Right lung (tissue), 5 donors: Measurements from ENCODE around the gene S100PBP. TPM values are rescaled to one million over a fixed set of nuclear protein-coding genes. Genes with fewer than 3 reads are reported as not detected.

Experiments used
- DNase-seq, 2 donors: peaks; one replicate each; pipeline ENCODE4 v3.0.0-alpha.2; 2013
- polyA plus RNA-seq, 5 donors: library from polyadenylated mRNA; unstranded; fragments of 120-200 nt; gene quantifications; one replicate each; pipeline versions ENCODE4 v1.2.1 to v1.2.3, GENCODE V29; 2013; ENCODE audit warnings: inconsistent platforms in 1 of 5, low replicate concordance in 1 of 5; ENCODE audit not compliant: insufficient read length in 5 of 5, insufficient read depth in 1 of 5

The S100PBP gene
- polyA plus RNA-seq, 5 donors, result 40.0 to 57.5 (median 50.9) TPM

DNA sequence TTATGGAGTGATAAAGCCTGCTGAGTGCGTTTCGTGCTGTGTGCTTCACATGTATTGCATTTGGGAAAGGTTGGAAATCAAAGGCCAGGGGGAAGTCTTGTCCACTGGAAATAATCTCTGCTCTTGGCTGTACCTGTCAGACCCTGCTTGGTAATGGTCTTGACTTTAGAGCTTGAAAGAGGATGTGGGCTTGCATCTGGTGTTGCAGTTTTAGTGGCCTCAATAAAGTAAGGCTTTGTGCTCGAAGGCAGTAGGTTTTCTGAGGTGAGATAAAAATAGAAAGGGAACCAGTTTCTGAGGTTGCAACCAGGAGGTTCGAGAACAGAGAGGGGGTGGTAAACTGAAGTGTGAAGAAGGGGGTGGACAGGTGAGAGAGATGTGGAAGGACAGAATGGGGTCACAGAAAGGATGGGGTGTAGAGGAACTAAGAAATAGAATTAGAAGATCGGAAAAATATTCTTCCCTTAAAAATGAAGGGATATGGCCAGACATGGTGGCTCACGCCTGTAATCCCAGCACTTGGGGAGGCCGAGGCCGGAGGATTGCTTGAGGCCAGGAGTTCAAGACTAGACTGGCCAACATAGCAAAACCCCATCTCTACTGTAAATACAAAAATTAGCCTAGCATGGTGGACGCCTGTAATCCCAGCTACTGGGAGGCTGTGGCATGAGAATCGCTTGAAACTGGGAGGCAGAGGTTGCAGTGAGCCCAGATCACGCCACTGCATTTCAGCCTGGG, 1.5 kb downstream of the S100PBP start:
- DNase-seq, result no peak

- DNase-seq, result no peak
Observed at GRCh38 chr1:32825181-32825580, 7.7 kb downstream of the S100PBP start.

- no peak for DNase-seq
Observed at GRCh38 chr1:32828341-32828740, 10.9 kb downstream of the S100PBP start.

DNA sequence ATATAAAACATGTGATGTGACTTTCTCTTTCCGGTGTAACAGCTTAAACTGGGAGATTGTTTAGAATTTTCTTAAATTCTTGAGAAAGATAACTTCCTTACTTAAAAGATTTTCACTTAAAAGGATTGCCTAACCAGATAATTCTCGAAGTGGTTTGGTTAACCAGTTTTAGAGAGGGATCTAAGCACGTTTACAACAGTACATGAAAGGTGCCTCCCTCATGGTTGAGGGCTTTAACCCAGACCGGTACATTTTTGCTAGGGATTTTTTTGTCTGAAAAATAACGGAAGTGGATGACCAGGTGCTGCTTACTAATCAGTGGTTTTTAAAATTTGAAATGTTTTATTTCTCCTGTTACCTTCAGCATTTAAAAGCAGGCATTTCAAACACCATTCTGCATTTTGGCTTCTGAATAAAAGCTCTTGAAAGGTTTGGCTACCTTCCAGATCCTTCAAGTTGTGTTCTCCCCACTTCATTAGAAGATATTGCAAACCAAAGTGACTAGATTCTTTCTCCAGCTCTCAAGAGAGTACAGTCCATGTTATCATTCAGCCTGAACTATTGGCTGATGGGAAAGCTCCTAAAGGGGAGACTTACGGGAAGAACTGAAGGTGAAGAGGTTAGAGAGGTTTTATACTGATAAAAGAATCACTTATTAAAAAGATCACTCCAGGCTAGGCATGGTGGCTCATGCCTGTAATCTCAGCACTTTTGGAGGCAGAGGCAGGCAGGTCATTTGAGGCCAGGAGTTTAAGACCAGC, 12.8 kb downstream of the S100PBP start:
- DNase-seq, result no peak

- DNase-seq, result no peak
Observed at GRCh38 chr1:32831878-32832277, 14.4 kb downstream of the S100PBP start.

DNA sequence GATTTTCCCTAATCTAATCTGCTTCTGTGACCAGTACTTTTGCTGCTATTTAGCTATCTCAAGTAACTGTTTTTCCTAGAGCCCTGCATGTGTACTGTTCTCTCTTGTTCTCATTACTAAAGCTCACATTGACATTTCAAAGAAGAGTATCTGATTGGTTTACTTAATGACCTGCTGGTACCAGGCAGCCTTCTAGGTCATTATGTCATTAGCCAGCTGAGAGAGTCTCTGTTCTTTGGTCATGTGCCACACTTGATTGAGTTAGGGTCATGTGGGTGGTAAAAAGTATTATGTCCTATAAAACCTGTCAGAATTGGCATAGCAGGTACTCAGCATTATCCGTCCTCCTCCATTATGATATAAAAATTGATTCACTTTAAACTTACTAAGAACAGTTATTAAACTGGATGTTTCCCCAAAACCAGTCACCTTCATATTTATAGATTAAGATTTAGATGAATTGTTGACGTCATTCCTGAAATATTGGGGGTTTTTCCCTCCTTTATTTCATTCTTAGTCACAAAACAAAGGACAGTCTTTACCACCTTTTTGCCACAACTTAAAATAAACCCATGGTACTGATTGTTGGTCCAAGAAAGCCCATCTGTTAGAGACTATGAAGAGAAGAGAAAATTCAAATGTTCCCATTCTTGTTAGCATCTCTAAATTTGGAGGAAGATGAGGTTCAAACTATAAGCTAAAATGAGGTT, 31.1 kb downstream of the S100PBP start:
- DNase-seq, result no peak

GRCh38 chr1:32855861-32856617, 38.6 kb downstream of the S100PBP start:
- DNase-seq, result no peak

DNA sequence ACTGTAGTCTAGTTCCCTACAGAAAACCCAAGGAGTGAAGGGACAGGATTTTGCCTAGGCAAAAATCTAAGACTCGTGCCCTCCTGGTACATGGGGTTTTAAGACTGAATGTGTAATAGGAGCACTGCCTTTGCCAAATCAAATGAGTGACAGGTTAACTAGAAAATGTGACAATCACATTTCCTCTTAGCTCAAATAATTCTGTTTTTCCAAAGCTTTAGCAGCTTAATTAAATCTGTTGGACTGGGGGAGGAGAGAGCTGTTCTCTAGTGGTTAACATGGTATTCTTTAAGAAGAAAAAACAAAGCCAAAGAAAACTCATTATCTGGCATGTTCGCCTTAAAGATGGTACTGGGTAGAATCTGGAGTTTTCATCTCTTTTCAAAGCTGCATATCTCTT, 40.7 kb downstream of the S100PBP start:
- no peak for DNase-seq

- DNase-seq, result no peak
Observed at GRCh38 chr1:32858791-32859190, 41.3 kb downstream of the S100PBP start.

GRCh38 chr1:32859915-32860314, 42.5 kb downstream of the S100PBP start:
- DNase-seq, result no peak

GRCh38 chr1:32860566-32860965, 43.1 kb downstream of the S100PBP start:
- DNase-seq, result no peak

- no peak for DNase-seq
Observed at GRCh38 chr1:32861904-32862695, 44.6 kb downstream of the S100PBP start.

- DNase-seq, result no peak
Observed at GRCh38 chr1:32863218-32863880, 45.9 kb downstream of the S100PBP start.

GRCh38 chr1:32863881-32864245, 46.4 kb downstream of the S100PBP start:
- no peak for DNase-seq

DNA sequence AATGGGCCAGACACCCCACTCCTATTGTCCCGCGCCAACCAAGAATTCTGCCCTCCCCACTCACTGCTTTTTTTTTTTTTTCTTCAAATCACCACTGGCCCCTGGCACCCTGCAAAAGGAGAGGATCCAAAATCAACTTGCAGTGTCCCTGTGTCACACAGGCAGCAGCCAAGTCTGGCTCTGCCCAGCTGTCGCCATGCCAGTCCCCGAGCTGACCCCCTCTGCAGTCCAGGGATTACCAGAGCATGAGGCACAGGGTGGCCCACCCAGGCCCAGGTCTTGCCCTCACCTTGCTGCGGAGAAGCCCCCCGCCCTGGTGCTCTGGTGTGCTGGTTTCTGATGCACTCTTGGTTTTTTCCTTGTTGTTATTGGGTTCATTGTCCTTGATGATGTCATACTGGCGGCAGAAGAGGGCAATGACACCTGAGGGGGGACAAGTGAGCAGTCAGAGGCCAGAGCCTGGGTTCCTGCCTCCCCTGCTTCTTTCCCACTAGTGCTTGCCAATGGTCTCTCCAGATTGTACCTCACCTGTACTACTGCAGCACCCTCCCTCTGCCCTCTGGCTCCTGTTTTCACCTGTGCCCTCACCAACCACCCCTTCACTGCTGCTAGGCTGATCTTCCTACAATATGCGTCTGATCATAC, 47.0 kb downstream of the S100PBP start:
- DNase-seq, result no peak

- DNase-seq, result no peak
Observed at GRCh38 chr1:32865639-32866405, 48.4 kb downstream of the S100PBP start.

DNA sequence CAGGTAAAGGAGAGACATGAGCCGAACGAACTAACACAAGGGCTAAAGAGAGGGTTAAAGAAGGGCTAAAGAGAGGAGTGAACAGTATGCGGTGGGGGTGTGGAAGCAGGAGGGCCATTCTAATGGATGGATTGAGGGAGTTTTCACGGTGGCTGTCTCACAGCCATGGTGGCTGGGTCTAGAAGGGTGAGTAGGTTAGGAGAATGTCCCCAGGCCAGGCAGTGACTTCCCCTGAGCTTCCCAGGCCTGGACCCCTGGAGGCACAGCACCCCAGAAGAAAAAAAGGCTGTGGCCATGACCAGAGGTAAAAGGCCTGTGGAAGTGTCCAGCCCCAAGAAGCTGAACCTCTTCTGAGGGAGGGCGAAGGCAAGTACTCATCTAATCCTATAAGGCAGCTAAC, 49.7 kb downstream of the S100PBP start:
- no peak for DNase-seq

DNA sequence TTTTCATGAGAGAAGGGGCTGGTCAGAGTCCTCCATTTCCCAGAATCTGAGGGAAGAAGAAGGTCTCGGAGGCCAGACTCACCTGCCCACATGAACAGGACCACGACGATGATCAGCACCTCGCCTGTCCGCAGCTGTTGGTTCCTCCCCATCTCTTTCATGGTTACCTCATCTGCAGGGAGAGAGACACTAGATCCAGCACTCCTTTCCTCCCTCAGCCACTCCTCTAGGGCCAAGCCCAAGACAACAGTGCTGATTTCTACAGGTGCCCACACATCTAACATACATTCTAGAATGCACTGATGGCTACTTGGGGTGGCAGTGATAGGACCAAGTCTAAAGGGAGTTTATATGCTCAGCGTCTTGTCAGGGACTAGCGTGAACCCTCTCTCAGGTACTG, 50.2 kb downstream of the S100PBP start:
- no peak for DNase-seq

- DNase-seq, result no peak
Observed at GRCh38 chr1:32868085-32868484, 50.6 kb downstream of the S100PBP start.
